ENCODE results near the gene ZNF839. TPM values are rescaled to one million over a fixed set of nuclear protein-coding genes. Genes with fewer than 3 reads are reported as not detected.
"Not testable (repeated sequence)": the region's sequence is repeated elsewhere in the genome, so short reads cannot be mapped to it uniquely, and the experiment has no call there.

The ZNF839 gene
- total RNA-seq, 2 experiments from 2014 or later, result 20.2 to 23.3 TPM

DNA sequence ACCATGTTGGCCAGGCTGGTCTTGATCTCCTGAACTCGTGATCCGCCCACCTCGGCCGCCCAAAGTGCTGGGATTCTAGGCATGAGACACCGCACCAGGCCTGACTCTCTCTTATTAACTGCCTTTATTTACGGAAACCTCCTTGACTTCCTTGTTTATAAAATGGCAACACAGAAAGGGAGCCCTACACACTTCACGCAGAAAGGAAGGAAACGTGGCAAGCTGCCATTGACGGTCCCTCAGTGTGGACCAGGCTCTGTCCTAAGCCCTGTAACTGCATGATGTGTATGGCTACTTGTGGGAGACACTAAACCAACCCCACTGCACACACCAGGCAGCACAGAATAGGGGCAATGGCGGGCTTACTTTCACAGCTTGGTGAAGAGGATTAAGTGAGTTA is 31.5 kb downstream of the ZNF839 start:
- BruUV-seq (replicated peaks), result no TSS peak
- POLR2A ChIA-PET, result no interaction called here
- H3K36me3 ChIP-seq (ENCODE audit: insufficient read depth, low read length), result peaks cover 62% of the 10 kb centered on the region
- TF ChIP-seq EZH2phosphoT487 (IDR thresholded peaks at IDR 0.05; ENCODE audit: borderline replicate concordance, low read depth, low read length), result no peak
- TF ChIP-seq, protein P1, sequence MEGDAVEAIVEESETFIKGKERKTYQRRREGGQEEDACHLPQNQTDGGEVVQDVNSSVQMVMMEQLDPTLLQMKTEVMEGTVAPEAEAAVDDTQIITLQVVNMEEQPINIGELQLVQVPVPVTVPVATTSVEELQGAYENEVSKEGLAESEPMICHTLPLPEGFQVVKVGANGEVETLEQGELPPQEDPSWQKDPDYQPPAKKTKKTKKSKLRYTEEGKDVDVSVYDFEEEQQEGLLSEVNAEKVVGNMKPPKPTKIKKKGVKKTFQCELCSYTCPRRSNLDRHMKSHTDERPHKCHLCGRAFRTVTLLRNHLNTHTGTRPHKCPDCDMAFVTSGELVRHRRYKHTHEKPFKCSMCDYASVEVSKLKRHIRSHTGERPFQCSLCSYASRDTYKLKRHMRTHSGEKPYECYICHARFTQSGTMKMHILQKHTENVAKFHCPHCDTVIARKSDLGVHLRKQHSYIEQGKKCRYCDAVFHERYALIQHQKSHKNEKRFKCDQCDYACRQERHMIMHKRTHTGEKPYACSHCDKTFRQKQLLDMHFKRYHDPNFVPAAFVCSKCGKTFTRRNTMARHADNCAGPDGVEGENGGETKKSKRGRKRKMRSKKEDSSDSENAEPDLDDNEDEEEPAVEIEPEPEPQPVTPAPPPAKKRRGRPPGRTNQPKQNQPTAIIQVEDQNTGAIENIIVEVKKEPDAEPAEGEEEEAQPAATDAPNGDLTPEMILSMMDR (conservative IDR thresholded peaks at IDR 0.05; ENCODE audit: low read length), result no peak
- no peak overlapping the region for H3K4me2 ChIP-seq (ENCODE audit: low read length)
- H3K4me3 ChIP-seq (ENCODE audit: low read depth, low read length, poor library complexity, severe bottlenecking), result no peak overlapping the region
- CTCF ChIA-PET (ENCODE audit: unreplicated experiment), result interaction anchor here (0.6 kb wide), 1 partner anchor 288 kb away, joined by 3 read pairs; no protein-coding TSS in a partner anchor
- no peaks in the 10 kb centered on the region for H3K9me3 ChIP-seq (ENCODE audit: low read length)
- no peak for DNase-seq (ENCODE audit: low spot score)
- H3K79me2 ChIP-seq (ENCODE audit: insufficient read depth, low read depth, low read length), result no peaks in the 10 kb centered on the region
- no peaks in the 10 kb centered on the region for H3K9me2 ChIP-seq (ENCODE audit: insufficient read depth, low read length)
- intact Hi-C loops (cut with micrococcal nuclease; ENCODE audit: unreplicated experiment), result no loop called here
- H3K27ac ChIP-seq (ENCODE audit: low read depth, low read length, poor library complexity, severe bottlenecking), result no peak overlapping the region
- H3K4me1 ChIP-seq (ENCODE audit: insufficient read depth, low read length, poor library complexity, severe bottlenecking), result no peaks in the 10 kb centered on the region
- H2AFZ ChIP-seq (ENCODE audit: low read length), result no peak overlapping the region
- H4K20me1 ChIP-seq (ENCODE audit: insufficient read depth, low read length), result no peaks in the 10 kb centered on the region

DNA sequence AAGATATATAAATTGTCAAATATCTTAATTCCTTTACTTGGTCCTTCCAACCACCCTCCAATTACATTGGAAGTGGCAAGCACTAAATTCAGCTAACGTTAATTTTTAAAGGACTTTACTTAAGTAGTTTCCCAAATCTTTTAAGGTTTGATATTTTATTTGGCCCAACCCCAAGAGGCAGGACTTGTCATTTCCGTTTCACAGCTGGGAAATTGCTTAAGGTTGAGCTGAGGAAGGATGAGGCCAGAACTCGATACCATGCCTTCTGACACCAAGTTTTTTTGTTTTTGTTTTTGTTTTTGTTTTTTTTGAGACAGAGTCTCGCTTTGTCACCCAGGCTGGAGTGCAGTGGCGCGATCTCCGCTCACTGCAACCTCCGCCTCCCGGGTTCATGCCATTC is 32.0 kb downstream of the ZNF839 start:
- not testable (repeated sequence) for DNase-seq (ENCODE audit: low spot score)

DNA sequence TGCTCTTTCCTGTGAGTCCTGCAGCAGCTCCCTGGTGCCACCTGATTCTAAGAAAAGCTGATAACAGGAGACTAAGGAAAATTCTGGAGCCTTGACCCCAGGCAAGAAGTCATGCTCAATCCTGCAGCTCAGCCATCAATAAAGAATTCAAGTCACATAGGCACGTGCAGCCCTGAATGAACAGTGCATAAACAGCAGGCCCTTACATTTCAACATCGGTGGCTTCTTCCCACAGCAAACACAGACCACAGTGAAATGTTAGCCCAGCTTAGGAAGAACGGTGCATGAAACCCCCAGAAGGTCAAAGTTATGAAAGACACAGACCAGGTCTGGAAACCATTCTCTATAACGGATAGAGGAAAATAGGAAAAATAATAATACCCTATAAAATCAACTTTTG is 32.7 kb downstream of the ZNF839 start:
- Histone ChIP-seq H3K4me2 (ENCODE audit: low read length) (no peak overlapping the region), H3K36me3 (ENCODE audit: insufficient read depth, low read length) (peaks cover 70% of the 10 kb centered on the region), H3K4me3 (ENCODE audit: low read depth, low read length, poor library complexity, severe bottlenecking) (no peak overlapping the region), H3K9me3 (ENCODE audit: low read length) (no peaks in the 10 kb centered on the region), H3K9me2 (ENCODE audit: insufficient read depth, low read length) (no peaks in the 10 kb centered on the region), H4K20me1 (ENCODE audit: insufficient read depth, low read length) (no peaks in the 10 kb centered on the region), H3K27ac (ENCODE audit: low read depth, low read length, poor library complexity, severe bottlenecking) (no peak overlapping the region), H2AFZ (ENCODE audit: low read length) (no peak overlapping the region), H3K79me2 (ENCODE audit: insufficient read depth, low read depth, low read length) (no peaks in the 10 kb centered on the region), H3K4me1 (ENCODE audit: insufficient read depth, low read length, poor library complexity, severe bottlenecking) (no peaks in the 10 kb centered on the region)
- DNase-seq (ENCODE audit: low spot score), result no peak
- CTCF ChIA-PET (ENCODE audit: unreplicated experiment), result no interaction called here
- no TSS peak for BruUV-seq (replicated peaks)
- intact Hi-C loops (cut with micrococcal nuclease; ENCODE audit: unreplicated experiment), result no loop called here
- TF ChIP-seq, protein P1 (conservative IDR thresholded peaks at IDR 0.05; ENCODE audit: low read length), result no peak
- TF ChIP-seq EZH2phosphoT487 (IDR thresholded peaks at IDR 0.05; ENCODE audit: borderline replicate concordance, low read depth, low read length), result no peak
- POLR2A ChIA-PET, result interaction anchor here (0.7 kb wide), 1 partner anchor 149 kb away, joined by 3 read pairs; no protein-coding TSS in a partner anchor

More for the DNA sequence above, 32.0 kb downstream of the ZNF839 start:
- H3K4me2 ChIP-seq (ENCODE audit: low read length); H2AFZ ChIP-seq (ENCODE audit: low read length); H3K9me2 ChIP-seq (ENCODE audit: insufficient read depth, low read length); intact Hi-C loops (cut with micrococcal nuclease; ENCODE audit: unreplicated experiment); H3K4me1 ChIP-seq (ENCODE audit: insufficient read depth, low read length, poor library complexity, severe bottlenecking); H3K4me3 ChIP-seq (ENCODE audit: low read depth, low read length, poor library complexity, severe bottlenecking); BruUV-seq (replicated peaks); H3K9me3 ChIP-seq (ENCODE audit: low read length); H3K27ac ChIP-seq (ENCODE audit: low read depth, low read length, poor library complexity, severe bottlenecking); H4K20me1 ChIP-seq (ENCODE audit: insufficient read depth, low read length); H3K79me2 ChIP-seq (ENCODE audit: insufficient read depth, low read depth, low read length); CTCF ChIA-PET (ENCODE audit: unreplicated experiment): not testable (repeated sequence)
- POLR2A ChIA-PET, result interaction anchor here (0.7 kb wide), 1 partner anchor 150 kb away, joined by 3 read pairs; no protein-coding TSS in a partner anchor
- peaks cover 67% of the 10 kb centered on the region for H3K36me3 ChIP-seq (ENCODE audit: insufficient read depth, low read length)
